Body of pancreas (tissue), 4 donors: ENCODE measurements around the gene ANKRD23. TPM values are rescaled to one million over a fixed set of nuclear protein-coding genes. Genes with fewer than 3 reads are reported as not detected.
A peak's percentile ranks its signal among the peaks of the same experiment; 100 is the strongest.

Source experiments
- ATAC-seq: fragments of 150-250 bp; one replicate; pipeline ENCODE4 v1.9.1; 2016
- DNase-seq, 4 donors: peaks; one replicate each; pipeline ENCODE4 v3.0.0-alpha.2; 2019
- H3K27ac ChIP-seq, 4 donors: fragments of 200-600 bp; sonication (generic); 1 replicate in 3 of 4; 2 replicates in 1 of 4; pipeline versions ENCODE4 v1.5.1 to v1.6.1; 2016 to 2019; ENCODE audit warnings: mild to moderate bottlenecking in 1 of 4, mixed read lengths in 1 of 4, moderate library complexity in 1 of 4
- H3K27me3 ChIP-seq, 2 donors: fragments of 200-600 bp; sonication (generic); one replicate each; pipeline ENCODE4 v1.6.0; 2016; ENCODE audit warnings: mild to moderate bottlenecking in 1 of 2
- H3K36me3 ChIP-seq, 2 donors: fragments of 200-600 bp; sonication (generic); replicated peaks in 1 of 2; 2 replicates each; pipeline ENCODE4 v1.5.1; 2016; ENCODE audit warnings: low read depth in 2 of 2; ENCODE audit not compliant: insufficient read depth in 1 of 2
- H3K4me1 ChIP-seq: fragments of 200-600 bp; sonication (generic); one replicate; pipeline ENCODE4 v1.6.0; 2016
- H3K4me3 ChIP-seq, 2 donors: fragments of 200-600 bp; sonication (generic); 1 replicate in 1 of 2; 2 replicates in 1 of 2; pipeline ENCODE4 v1.5.1; 2016 to 2019
- H3K9me3 ChIP-seq, 3 donors: fragments of 200-600 bp; sonication (generic); 1 replicate in 2 of 3; 2 replicates in 1 of 3; pipeline ENCODE4 v1.5.1; 2016
- CTCF ChIP-seq, 7 experiments: fragments of 450-650 bp in 4 of 7; fragments of 200-600 bp in 3 of 7; sonication (generic) in 3 of 7; IDR thresholded peaks; one replicate each; pipeline ENCODE4 v1.5.1; 2016 to 2019; ENCODE audit warnings: antibody characterized with exemption in 7 of 7
- POLR2A ChIP-seq, 3 donors: fragments of 450-650 bp; IDR thresholded peaks; one replicate each; pipeline ENCODE4 v1.6.1; 2016; ENCODE audit warnings: antibody characterized with exemption in 3 of 3, mild to moderate bottlenecking in 2 of 3
- WGBS, 2 donors: methylation state at CpG; one replicate each; pipeline ENCODE4 v1.1.5; 2017; 5-methylcytosine and 5-hydroxymethylcytosine counted together
- intact Hi-C: fragments of 100-400 bp; cut with DNase I; formaldehyde crosslinking; loops from one replicate; pipeline ENCODE4 v1.15.1; 2023
- total RNA-seq, 2 donors: library from RNA; depleted of rRNA; stranded (reverse); fragments of >200 nt; gene quantifications; one replicate each; pipeline ENCODE4 v1.1.0, GENCODE V29; 2016

The ANKRD23 gene
- total RNA-seq, 2 donors from 2014 or later, result 4.2 to 12.9 TPM

GRCh38 chr2:96876269-96877041 is 32.6 kb upstream of the ANKRD23 start:
- no peak overlapping the region for H3K4me3 ChIP-seq
- H3K27ac ChIP-seq, result no peak overlapping the region
- H3K36me3 ChIP-seq, result no peaks in the 10 kb centered on the region
- no peaks in the 10 kb centered on the region for H3K9me3 ChIP-seq
- DNase-seq (no peak), ATAC-seq (no peak)
- TF ChIP-seq CTCF (IDR thresholded peaks at IDR 0.05) (no peak), POLR2A (IDR thresholded peaks at IDR 0.05) (no peak)
- H3K27me3 ChIP-seq, result no peaks in the 10 kb centered on the region
- peaks cover 27% of the 10 kb centered on the region for H3K4me1 ChIP-seq
- intact Hi-C loops, result no loop called here
- 79 to 88% methylated on average over 14 to 16 of the region's 16 CpGs for WGBS, 2 donors

GRCh38 chr2:96875498-96876268 is 31.9 kb upstream of the ANKRD23 start:
- Histone ChIP-seq H3K4me3 (no peak overlapping the region), H3K27me3 (no peaks in the 10 kb centered on the region), H3K27ac (no peak overlapping the region), H3K36me3 (no peaks in the 10 kb centered on the region), H3K9me3 (no peaks in the 10 kb centered on the region), H3K4me1 (peaks cover 29% of the 10 kb centered on the region)
- TF ChIP-seq POLR2A (IDR thresholded peaks at IDR 0.05), result no peak
- no peak for TF ChIP-seq CTCF (IDR thresholded peaks at IDR 0.05)
- intact Hi-C loops, result no loop called here
- WGBS, 2 donors, result 65 to 72% methylated on average over 10 to 14 of the region's 14 CpGs
- DNase-seq (no peak), ATAC-seq (no peak)

GRCh38 chr2:96874198-96874831 is 30.5 kb upstream of the ANKRD23 start:
- H3K9me3 ChIP-seq, result no peaks in the 10 kb centered on the region
- peaks cover 37% of the 10 kb centered on the region for H3K4me1 ChIP-seq
- WGBS, 2 donors, result 19 to 29% methylated on average over 14 to 18 of the region's 18 CpGs
- no peak overlapping the region for H3K4me3 ChIP-seq
- H3K27me3 ChIP-seq, result no peaks in the 10 kb centered on the region
- no peak for TF ChIP-seq CTCF (IDR thresholded peaks at IDR 0.05)
- peak in 2 of 3 donors; percentile 21 to 29 for TF ChIP-seq POLR2A (IDR thresholded peaks at IDR 0.05)
- intact Hi-C loops, result no loop called here
- no peaks in the 10 kb centered on the region for H3K36me3 ChIP-seq
- no peak for DNase-seq
- peak; percentile 22 for ATAC-seq
- peak overlapping the region in 2 of 4 donors; percentile 60 to 79 for H3K27ac ChIP-seq

- Histone ChIP-seq H3K36me3 (no peaks in the 10 kb centered on the region), H3K4me1 (peaks cover 37% of the 10 kb centered on the region), H3K27ac (peak overlapping the region in 2 of 4 donors; percentile 60 to 79), H3K9me3 (no peaks in the 10 kb centered on the region), H3K27me3 (no peaks in the 10 kb centered on the region), H3K4me3 (no peak overlapping the region)
- no peak for ATAC-seq
- no peak for TF ChIP-seq POLR2A (IDR thresholded peaks at IDR 0.05)
- TF ChIP-seq CTCF (IDR thresholded peaks at IDR 0.05), result no peak
- intact Hi-C loops, result no loop called here
- 57 to 80% methylated on average over 4 to 8 of the region's 8 CpGs for WGBS, 2 donors
- peak in 1 of 4 donors; percentile 53 for DNase-seq
Observed at GRCh38 chr2:96873651-96874096, 29.9 kb upstream of the ANKRD23 start.
